Endometrial microvascular endothelial cells (primary cell): Measurements from ENCODE around the gene VEGFB. TPM values are rescaled to one million over a fixed set of nuclear protein-coding genes. Genes with fewer than 3 reads are reported as not detected.

Source experiments
- in situ Hi-C: cut with HindIII; loops from 2 replicates; pipeline ENCODE4 v1.10.0; 2017; ENCODE audit warnings: low sequenced_read_pairs, low pct_unique_long_range_greater_than_20kb; ENCODE audit errors: inconsistent ontology term
- total RNA-seq: library from RNA; depleted of rRNA; stranded (reverse); fragments of >200 nt; gene quantifications from one replicate; pipeline ENCODE4 v1.2.3, GENCODE V29; 2015; ENCODE audit errors: inconsistent ontology term

VEGFB gene
- total RNA-seq, result 44.2 TPM

- in situ Hi-C loops, result no loop called here
Observed at GRCh38 chr11:64233913-64234586, at the start of gene VEGFB. VEGFB (plus strand) TSS chr11:64234584; CDS start chr11:64234834, 250 bp downstream.

GRCh38 chr11:64185175-64185692 is 49.1 kb upstream of the VEGFB start:
- in situ Hi-C loops, result no loop called here

GRCh38 chr11:64185693-64186491 is 48.5 kb upstream of the VEGFB start, which contains the start of gene STIP1:
STIP1 (plus strand) TSS chr11:64186171; CDS start chr11:64186262, 91 bp downstream.
- in situ Hi-C loops, result no loop called here

- in situ Hi-C loops, result no loop called here
Observed at GRCh38 chr11:64186492-64187165, 47.8 kb upstream of the VEGFB start.

- in situ Hi-C loops, result no loop called here
Observed at GRCh38 chr11:64192434-64192833, 42.0 kb upstream of the VEGFB start.

- in situ Hi-C loops, result no loop called here
Observed at GRCh38 chr11:64196626-64197025, 37.8 kb upstream of the VEGFB start.

GRCh38 chr11:64198511-64198910 is 35.9 kb upstream of the VEGFB start:
- in situ Hi-C loops, result no loop called here

GRCh38 chr11:64201543-64201942 is 32.8 kb upstream of the VEGFB start:
- in situ Hi-C loops, result loop anchor here (10.0 kb wide), 1 partner anchor 197 kb away; no protein-coding TSS in a partner anchor

- in situ Hi-C loops, result loop anchor here (10.0 kb wide), 1 partner anchor 198 kb away; no protein-coding TSS in a partner anchor
Observed at GRCh38 chr11:64202992-64203391, 31.4 kb upstream of the VEGFB start.

- in situ Hi-C loops, result loop anchor here (10.0 kb wide), 1 partner anchor 199 kb away; no protein-coding TSS in a partner anchor
Observed at GRCh38 chr11:64203421-64204079, 30.8 kb upstream of the VEGFB start.

GRCh38 chr11:64204080-64204440 is 30.3 kb upstream of the VEGFB start:
- in situ Hi-C loops, result loop anchor here (10.0 kb wide), 1 partner anchor 199 kb away; no protein-coding TSS in a partner anchor

GRCh38 chr11:64204464-64204989 is 29.9 kb upstream of the VEGFB start:
- in situ Hi-C loops, result loop anchor here (10.0 kb wide), 1 partner anchor 200 kb away; no protein-coding TSS in a partner anchor

GRCh38 chr11:64206457-64207255 is 27.7 kb upstream of the VEGFB start, which contains the start of gene FERMT3:
FERMT3 (plus strand) TSS chr11:64206721; CDS start chr11:64207365, 644 bp downstream.
- in situ Hi-C loops, result loop anchor here (10.0 kb wide), 1 partner anchor 202 kb away; no protein-coding TSS in a partner anchor

- in situ Hi-C loops, result loop anchor here (10.0 kb wide), 1 partner anchor 203 kb away; no protein-coding TSS in a partner anchor
Observed at GRCh38 chr11:64207256-64208085, 26.9 kb upstream of the VEGFB start.

- in situ Hi-C loops, result loop anchor here (10.0 kb wide), 1 partner anchor 203 kb away; no protein-coding TSS in a partner anchor
Observed at GRCh38 chr11:64208086-64208795, 26.1 kb upstream of the VEGFB start.
